Measurements from ENCODE around the gene KCNH3.

DNA sequence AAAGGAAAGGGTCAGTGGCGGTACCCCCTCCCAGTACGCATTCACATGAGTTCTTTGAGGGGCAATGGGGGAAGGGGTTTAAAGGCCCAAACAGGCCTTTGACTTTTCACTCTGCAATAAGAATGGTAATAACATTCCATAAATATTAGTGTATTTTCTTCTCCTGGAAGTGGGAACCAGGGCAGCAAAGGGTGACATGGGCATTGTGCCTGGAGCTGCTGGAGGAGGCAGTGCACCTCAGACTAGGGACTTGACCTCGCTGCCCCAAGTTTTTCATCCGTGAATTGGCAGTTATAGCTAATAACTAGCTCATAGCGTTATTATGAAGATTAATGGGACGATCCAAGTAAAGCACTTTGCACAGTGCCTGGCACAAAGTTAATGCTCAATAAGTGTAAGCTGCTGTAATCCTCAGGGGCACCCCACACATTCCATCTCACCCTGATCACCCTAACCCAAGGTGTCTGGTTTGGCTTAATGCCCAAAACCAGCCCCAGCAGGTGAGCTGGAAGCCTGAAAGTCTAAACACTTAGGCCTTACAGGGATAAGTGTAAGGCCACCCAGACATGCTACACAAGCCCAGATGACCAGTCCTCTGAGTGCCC, 2.8 kb upstream of the KCNH3 start:
- TF ChIP-seq, protein P1, sequence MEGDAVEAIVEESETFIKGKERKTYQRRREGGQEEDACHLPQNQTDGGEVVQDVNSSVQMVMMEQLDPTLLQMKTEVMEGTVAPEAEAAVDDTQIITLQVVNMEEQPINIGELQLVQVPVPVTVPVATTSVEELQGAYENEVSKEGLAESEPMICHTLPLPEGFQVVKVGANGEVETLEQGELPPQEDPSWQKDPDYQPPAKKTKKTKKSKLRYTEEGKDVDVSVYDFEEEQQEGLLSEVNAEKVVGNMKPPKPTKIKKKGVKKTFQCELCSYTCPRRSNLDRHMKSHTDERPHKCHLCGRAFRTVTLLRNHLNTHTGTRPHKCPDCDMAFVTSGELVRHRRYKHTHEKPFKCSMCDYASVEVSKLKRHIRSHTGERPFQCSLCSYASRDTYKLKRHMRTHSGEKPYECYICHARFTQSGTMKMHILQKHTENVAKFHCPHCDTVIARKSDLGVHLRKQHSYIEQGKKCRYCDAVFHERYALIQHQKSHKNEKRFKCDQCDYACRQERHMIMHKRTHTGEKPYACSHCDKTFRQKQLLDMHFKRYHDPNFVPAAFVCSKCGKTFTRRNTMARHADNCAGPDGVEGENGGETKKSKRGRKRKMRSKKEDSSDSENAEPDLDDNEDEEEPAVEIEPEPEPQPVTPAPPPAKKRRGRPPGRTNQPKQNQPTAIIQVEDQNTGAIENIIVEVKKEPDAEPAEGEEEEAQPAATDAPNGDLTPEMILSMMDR (optimal IDR thresholded peaks at IDR 0.05 in 1 of 3, IDR thresholded peaks at IDR 0.05 in 1 of 3, conservative IDR thresholded peaks at IDR 0.05 in 1 of 3; ENCODE audit: extremely low read depth in 1 of 3, insufficient read depth in 2 of 3, low read length in 3 of 3): no peak
- no peak for TF ChIP-seq EZH2 (IDR thresholded peaks at IDR 0.05; ENCODE audit: low read length)
